OCI-LY1 (cell line): ENCODE data around the gene C12orf56.

Experiments
- H2AFZ ChIP-seq: fragments of 200-600 bp; sonication (generic), shearing (Covaris generic); 2 replicates; pipeline ENCODE4 v1.6.0; 2014; ENCODE audit warnings: antibody characterized with exemption, mild to moderate bottlenecking, low read length
- H3F3A ChIP-seq: fragments of 200-600 bp; sonication (generic), shearing (Covaris generic); 2 replicates; pipeline ENCODE4 v1.6.0; 2014; ENCODE audit warnings: mild to moderate bottlenecking, antibody characterized with exemption, low read length, moderate library complexity; ENCODE audit not compliant: insufficient read depth
- H3K27ac ChIP-seq: fragments of 200-600 bp; sonication (generic); 2 replicates; pipeline ENCODE4 v1.5.1; 2014; ENCODE audit warnings: low read length, mixed run types, mild to moderate bottlenecking, low read depth; ENCODE audit not compliant: poor library complexity, severe bottlenecking
- H3K27me3 ChIP-seq: fragments of 200-600 bp; sonication (generic); 2 replicates; pipeline ENCODE4 v1.6.0; 2014; ENCODE audit warnings: antibody characterized with exemption, mild to moderate bottlenecking, low read length, moderate library complexity; ENCODE audit not compliant: insufficient read depth
- H3K36me3 ChIP-seq: fragments of 200-600 bp; sonication (generic); 2 replicates; pipeline ENCODE4 v1.6.1; 2014; ENCODE audit warnings: mild to moderate bottlenecking, antibody characterized with exemption, low read length, moderate library complexity, mixed read lengths; ENCODE audit not compliant: insufficient read depth
- H3K4me1 ChIP-seq: fragments of 200-600 bp; sonication (generic); 2 replicates; pipeline ENCODE4 v1.5.1; 2014; ENCODE audit warnings: mild to moderate bottlenecking, low read length, moderate library complexity; ENCODE audit not compliant: insufficient read depth, severe bottlenecking
- H3K4me2 ChIP-seq: fragments of 200-600 bp; sonication (generic), shearing (Covaris generic); 2 replicates; pipeline ENCODE4 v1.6.1; 2014; ENCODE audit warnings: low read length
- H3K4me3 ChIP-seq: fragments of 200-600 bp; sonication (generic); 2 replicates; pipeline ENCODE4 v1.5.1; 2014; ENCODE audit warnings: low read length, low read depth, mild to moderate bottlenecking, mixed read lengths; ENCODE audit not compliant: poor library complexity, severe bottlenecking
- H3K79me2 ChIP-seq: fragments of 200-600 bp; shearing (Covaris generic); 2 replicates; pipeline ENCODE4 v1.6.1; 2016; ENCODE audit warnings: mixed run types, low read length, mixed read lengths; ENCODE audit not compliant: insufficient read depth
- H3K9ac ChIP-seq: fragments of 200-600 bp; sonication (generic), shearing (Covaris generic); 2 replicates; pipeline ENCODE4 v1.6.1; 2014; ENCODE audit warnings: mild to moderate bottlenecking, low read length, mixed read lengths
- H3K9me2 ChIP-seq: fragments of 200-600 bp; sonication (generic), shearing (Covaris generic); 2 replicates; pipeline ENCODE4 v1.6.1; 2014; ENCODE audit warnings: low read depth, mild to moderate bottlenecking, low read length, mixed read lengths
- H3K9me3 ChIP-seq: fragments of 200-600 bp; shearing (Covaris generic); 2 replicates; pipeline ENCODE4 v1.6.1; 2014; ENCODE audit warnings: low read length, mixed read lengths
- H4K20me1 ChIP-seq: fragments of 200-600 bp; sonication (generic), shearing (Covaris generic); 2 replicates; pipeline ENCODE4 v1.6.0; 2016; ENCODE audit warnings: mild to moderate bottlenecking, low read length; ENCODE audit not compliant: insufficient read depth
- CTCF ChIP-seq: fragments of 200-600 bp; sonication (generic), shearing (Covaris generic); IDR thresholded peaks from 2 replicates; pipeline ENCODE4 v1.5.1; 2017; ENCODE audit warnings: mild to moderate bottlenecking, antibody characterized with exemption, low read length, moderate library complexity, mixed read lengths
- EZH2 ChIP-seq: fragments of 200-600 bp; sonication (generic), shearing (Covaris generic); IDR thresholded peaks from 2 replicates; pipeline ENCODE4 v1.8.0; 2017; ENCODE audit warnings: borderline replicate concordance, mixed run types, mild to moderate bottlenecking, antibody characterized with exemption, low read length, moderate library complexity, mixed read lengths

The C12orf56 gene

GRCh38 chr12:64431791-64432190, 41.2 kb upstream of the C12orf56 start:
- TF ChIP-seq EZH2 (no peak), CTCF (no peak)
- Histone ChIP-seq H3K79me2 (no peaks in the 10 kb centered on the region), H4K20me1 (no peaks in the 10 kb centered on the region)

GRCh38 chr12:64430886-64431285, 40.3 kb upstream of the C12orf56 start:
- no peaks in the 10 kb centered on the region for H3K27me3 ChIP-seq
- peaks cover 95% of the 10 kb centered on the region for H3K36me3 ChIP-seq
- no peak overlapping the region for H3K4me2 ChIP-seq
- no peaks in the 10 kb centered on the region for H3K79me2 ChIP-seq
- H3K9ac ChIP-seq: no peak overlapping the region
- no peak overlapping the region for H3K27ac ChIP-seq
- H3K4me3 ChIP-seq: no peak overlapping the region
- H3K9me2 ChIP-seq: no peaks in the 10 kb centered on the region
- no peaks in the 10 kb centered on the region for H3K9me3 ChIP-seq
- no peaks in the 10 kb centered on the region for H3F3A ChIP-seq
- no peak overlapping the region for H2AFZ ChIP-seq
- no peaks in the 10 kb centered on the region for H4K20me1 ChIP-seq
- no peak for TF ChIP-seq CTCF
- TF ChIP-seq EZH2: no peak
- no peaks in the 10 kb centered on the region for H3K4me1 ChIP-seq

More at GRCh38 chr12:64431791-64432190, 41.2 kb upstream of the C12orf56 start:
- Histone ChIP-seq H3K36me3 (peaks cover 95% of the 10 kb centered on the region), H3K9ac (no peak overlapping the region), H3K4me1 (no peaks in the 10 kb centered on the region), H3K27me3 (no peaks in the 10 kb centered on the region), H3K27ac (no peak overlapping the region), H3K4me2 (no peak overlapping the region), H3K9me2 (no peaks in the 10 kb centered on the region), H2AFZ (no peak overlapping the region), H3F3A (no peaks in the 10 kb centered on the region), H3K9me3 (no peaks in the 10 kb centered on the region), H3K4me3 (no peak overlapping the region)

- Histone ChIP-seq H4K20me1 (no peaks in the 10 kb centered on the region), H3K9me2 (no peaks in the 10 kb centered on the region), H3K36me3 (peaks cover 96% of the 10 kb centered on the region), H2AFZ (no peak overlapping the region), H3K79me2 (no peaks in the 10 kb centered on the region), H3K4me2 (no peak overlapping the region), H3K4me1 (no peaks in the 10 kb centered on the region), H3K4me3 (no peak overlapping the region), H3K27me3 (no peaks in the 10 kb centered on the region), H3F3A (no peaks in the 10 kb centered on the region), H3K9me3 (no peaks in the 10 kb centered on the region), H3K9ac (no peak overlapping the region), H3K27ac (no peak overlapping the region)
- TF ChIP-seq EZH2 (no peak), CTCF (no peak)
These were observed 38.4 kb upstream of the C12orf56 start for GRCh38 chr12:64428956-64429355.
